ENCODE data around the gene CLDN9. TPM values are rescaled to one million over a fixed set of nuclear protein-coding genes. Genes with fewer than 3 reads are reported as not detected.

CLDN9 gene
- total and polyA plus RNA-seq, 7 donors: 0.12 to 2.2 (median 0.74) TPM

GRCh38 chr16:3000540-3000939 is 12.2 kb upstream of the CLDN9 start:
- H3K27me3 ChIP-seq (ENCODE audit: insufficient read depth in 3 of 3, low read length in 2 of 3): peaks cover 0 to 1% (median 0%) of the 10 kb centered on the region in 3 donors
- no peak overlapping the region for H3K27ac ChIP-seq
- ATAC-seq (no peak), DNase-seq (no peak)
- no peak overlapping the region for H3K4me3 ChIP-seq
- TF ChIP-seq CTCF (IDR thresholded peaks at IDR 0.05): no peak
- WGBS, 3 donors: 85 to 98% (median 85%) methylated on average over 4 of the region's 4 CpGs
- intact Hi-C loops (cut with DNase I): no loop called here
- H3K4me1 ChIP-seq: peaks cover 3% of the 10 kb centered on the region
- H3K36me3 ChIP-seq (ENCODE audit: insufficient read depth in 1 of 2, low read depth in 1 of 2): peaks cover 0 to 5% of the 10 kb centered on the region in 2 donors
- H3K9me3 ChIP-seq: no peaks in the 10 kb centered on the region

GRCh38 chr16:3001316-3001715 is 11.4 kb upstream of the CLDN9 start:
- no peak for TF ChIP-seq CTCF (IDR thresholded peaks at IDR 0.05)
- peaks cover 3% of the 10 kb centered on the region for H3K4me1 ChIP-seq
- DNase-seq (no peak), ATAC-seq (no peak)
- no peak overlapping the region for H3K4me3 ChIP-seq
- 65 to 71% (median 70%) methylated on average over 12 of the region's 12 CpGs for WGBS, 3 donors
- no peak overlapping the region for H3K27ac ChIP-seq
- H3K9me3 ChIP-seq: no peaks in the 10 kb centered on the region
- peaks cover 0 to 4% (median 0%) of the 10 kb centered on the region in 3 donors for H3K27me3 ChIP-seq (ENCODE audit: insufficient read depth in 3 of 3, low read length in 2 of 3)
- peaks cover 0 to 10% of the 10 kb centered on the region in 2 donors for H3K36me3 ChIP-seq (ENCODE audit: insufficient read depth in 1 of 2, low read depth in 1 of 2)
- intact Hi-C loops (cut with DNase I): no loop called here

GRCh38 chr16:3003582-3004270 is 9.0 kb upstream of the CLDN9 start:
- H3K36me3 ChIP-seq (ENCODE audit: insufficient read depth in 1 of 2, low read depth in 1 of 2): peaks cover 0 to 22% of the 10 kb centered on the region in 2 donors
- intact Hi-C loops (cut with DNase I): no loop called here
- peak; percentile 33 for TF ChIP-seq CTCF (IDR thresholded peaks at IDR 0.05)
- peaks cover 3% of the 10 kb centered on the region for H3K4me1 ChIP-seq
- H3K9me3 ChIP-seq: no peaks in the 10 kb centered on the region
- peak; percentile 97 to 99 (median 98) for ATAC-seq
- no peak overlapping the region for H3K27ac ChIP-seq
- 6 to 11% (median 6%) methylated on average over 37 to 58 of the region's 58 CpGs for WGBS, 3 donors
- H3K27me3 ChIP-seq (ENCODE audit: insufficient read depth in 3 of 3, low read length in 2 of 3): peaks cover 0 to 4% (median 0%) of the 10 kb centered on the region in 3 donors
- DNase-seq: peak; percentile 95 to 98
- H3K4me3 ChIP-seq: peak overlapping the region; percentile 13

- no peak for TF ChIP-seq CTCF (IDR thresholded peaks at IDR 0.05)
- DNase-seq (peak in 1 of 2 donors; percentile 39), ATAC-seq (no peak)
- H3K9me3 ChIP-seq: no peaks in the 10 kb centered on the region
- intact Hi-C loops (cut with DNase I): no loop called here
- H3K4me3 ChIP-seq: no peak overlapping the region
- H3K27ac ChIP-seq: no peak overlapping the region
- peaks cover 0 to 22% of the 10 kb centered on the region in 2 donors for H3K36me3 ChIP-seq (ENCODE audit: insufficient read depth in 1 of 2, low read depth in 1 of 2)
- peaks cover 0 to 4% (median 0%) of the 10 kb centered on the region in 3 donors for H3K27me3 ChIP-seq (ENCODE audit: insufficient read depth in 3 of 3, low read length in 2 of 3)
- 0 to 1% (median 0%) methylated on average over 8 to 66 of the region's 67 CpGs for WGBS, 3 donors
- H3K4me1 ChIP-seq: peaks cover 3% of the 10 kb centered on the region
These were observed 8.4 kb upstream of the CLDN9 start for GRCh38 chr16:3004319-3004718.

All from psoas muscle (tissue), 8 donors.